Activated CD8-positive, alpha-beta T cell treated with anti-CD3 and anti-CD28 coated beads for 36 hours (primary cell): ENCODE data around the gene CT47C1. TPM values are rescaled to one million over a fixed set of nuclear protein-coding genes. Genes with fewer than 3 reads are reported as not detected.

Experiments
- ATAC-seq: fragments of 200-7000 bp; cut with Tn5 transposase; one replicate; pipeline ENCODE4 v1.10.0; 2021; ENCODE audit warnings: mild to moderate bottlenecking, moderate library complexity
- CTCF ChIA-PET: fragments of 350-600 bp; sonication (Branson Sonifier 250); formaldehyde crosslinking; loops from one replicate; lab custom pipeline; 2021; ENCODE audit warnings: antibody characterized with exemption; lab: Charles Lee
- POLR2A ChIA-PET: fragments of 350-600 bp; sonication (Branson Sonifier 250); formaldehyde crosslinking; loops from one replicate; lab custom pipeline; 2021; ENCODE audit warnings: antibody characterized with exemption; lab: Charles Lee
- DNase-seq: peaks from one replicate; pipeline ENCODE4 v3.0.0-alpha.2; 2020
- H3K27ac Mint-ChIP-seq: one replicate; pipeline ENCODE4 v1.8.0; 2021; ENCODE audit warnings: mild to moderate bottlenecking, mixed read lengths
- H3K27me3 Mint-ChIP-seq: one replicate; pipeline ENCODE4 v1.8.0; 2021; ENCODE audit warnings: mixed read lengths
- H3K36me3 Mint-ChIP-seq: one replicate; pipeline ENCODE4 v1.8.0; 2021; ENCODE audit warnings: low read depth, mixed read lengths
- H3K4me1 Mint-ChIP-seq: one replicate; pipeline ENCODE4 v1.8.0; 2021; ENCODE audit warnings: low read depth, mixed read lengths
- H3K4me3 Mint-ChIP-seq: one replicate; pipeline ENCODE4 v1.8.0; 2021; ENCODE audit warnings: mild to moderate bottlenecking, moderate library complexity, mixed read lengths
- H3K9me3 Mint-ChIP-seq: one replicate; pipeline ENCODE4 v1.8.0; 2021; ENCODE audit warnings: mixed read lengths
- intact Hi-C: fragments of 100-400 bp; cut with micrococcal nuclease; formaldehyde crosslinking; loops from one replicate; pipeline ENCODE4 v1.10.0; 2022
- total RNA-seq, 2 experiments: library from RNA; stranded (reverse); gene quantifications; one replicate each; pipeline ENCODE4 v1.2.3, GENCODE V29; 2021
- TF ChIP-seq, protein P1 (sequence below): fragments of 200-600 bp; IDR thresholded peaks from one replicate; pipeline ENCODE4 v1.8.0; 2022; ENCODE audit warnings: antibody characterized with exemption, mild to moderate bottlenecking

The CT47C1 gene
- total RNA-seq, 2 experiments from 2014 or later = not detected

DNA sequence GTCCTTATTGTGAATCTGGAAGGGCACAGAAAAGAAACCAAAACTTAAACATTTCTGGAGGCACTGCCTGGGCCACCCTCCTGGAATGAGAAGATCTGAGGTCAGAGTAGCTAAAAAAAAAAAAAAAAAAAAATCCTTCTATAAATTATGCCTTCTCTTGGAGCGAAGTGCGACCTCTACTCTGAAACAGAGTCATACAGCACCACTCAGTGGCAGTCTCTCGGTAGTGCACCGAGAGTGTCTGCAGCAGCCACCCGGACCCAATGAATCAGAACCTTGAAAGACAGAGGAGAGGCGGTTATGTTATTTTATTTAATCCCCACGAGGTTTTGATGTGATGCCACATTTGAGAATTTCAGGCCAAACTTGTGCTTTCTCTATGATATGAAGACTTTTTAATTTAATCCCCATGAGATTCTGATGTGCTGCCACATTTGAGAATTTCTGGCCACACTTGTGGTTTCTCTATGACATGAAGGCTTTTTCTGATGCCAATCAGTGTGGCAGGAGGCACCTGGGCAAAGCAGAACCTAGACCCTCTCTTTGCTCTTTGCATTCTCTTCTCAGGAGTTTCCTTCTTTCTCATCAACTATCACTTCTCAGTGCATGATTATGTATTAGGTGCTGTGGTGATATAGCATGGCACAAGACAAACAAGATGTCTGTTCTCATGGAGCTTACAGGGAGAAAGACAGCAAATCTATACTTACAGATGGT is 5.6 kb upstream of the CT47C1 start:
- POLR2A ChIA-PET = no interaction called here
- CTCF ChIA-PET = interaction anchor here (1.3 to 2.3 kb wide), 5 partner anchors 47 to 228 kb away, joined by 3 to 8 read pairs (median 6); no protein-coding TSS in a partner anchor
- Mint-ChIP-seq H3K9me3 (no peaks in the 10 kb centered on the region), H3K27ac (no peak overlapping the region), H3K4me3 (no peak overlapping the region), H3K27me3 (no peaks in the 10 kb centered on the region), H3K36me3 (no peaks in the 10 kb centered on the region), H3K4me1 (no peaks in the 10 kb centered on the region)
- ATAC-seq = peak; percentile 87
- DNase-seq = peak; percentile 60
- TF ChIP-seq, protein P1, sequence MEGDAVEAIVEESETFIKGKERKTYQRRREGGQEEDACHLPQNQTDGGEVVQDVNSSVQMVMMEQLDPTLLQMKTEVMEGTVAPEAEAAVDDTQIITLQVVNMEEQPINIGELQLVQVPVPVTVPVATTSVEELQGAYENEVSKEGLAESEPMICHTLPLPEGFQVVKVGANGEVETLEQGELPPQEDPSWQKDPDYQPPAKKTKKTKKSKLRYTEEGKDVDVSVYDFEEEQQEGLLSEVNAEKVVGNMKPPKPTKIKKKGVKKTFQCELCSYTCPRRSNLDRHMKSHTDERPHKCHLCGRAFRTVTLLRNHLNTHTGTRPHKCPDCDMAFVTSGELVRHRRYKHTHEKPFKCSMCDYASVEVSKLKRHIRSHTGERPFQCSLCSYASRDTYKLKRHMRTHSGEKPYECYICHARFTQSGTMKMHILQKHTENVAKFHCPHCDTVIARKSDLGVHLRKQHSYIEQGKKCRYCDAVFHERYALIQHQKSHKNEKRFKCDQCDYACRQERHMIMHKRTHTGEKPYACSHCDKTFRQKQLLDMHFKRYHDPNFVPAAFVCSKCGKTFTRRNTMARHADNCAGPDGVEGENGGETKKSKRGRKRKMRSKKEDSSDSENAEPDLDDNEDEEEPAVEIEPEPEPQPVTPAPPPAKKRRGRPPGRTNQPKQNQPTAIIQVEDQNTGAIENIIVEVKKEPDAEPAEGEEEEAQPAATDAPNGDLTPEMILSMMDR = peak; percentile 62
- intact Hi-C loops = loop anchor here (5.0 kb wide), 2 partner anchors 60 to 220 kb away; no protein-coding TSS in a partner anchor

DNA sequence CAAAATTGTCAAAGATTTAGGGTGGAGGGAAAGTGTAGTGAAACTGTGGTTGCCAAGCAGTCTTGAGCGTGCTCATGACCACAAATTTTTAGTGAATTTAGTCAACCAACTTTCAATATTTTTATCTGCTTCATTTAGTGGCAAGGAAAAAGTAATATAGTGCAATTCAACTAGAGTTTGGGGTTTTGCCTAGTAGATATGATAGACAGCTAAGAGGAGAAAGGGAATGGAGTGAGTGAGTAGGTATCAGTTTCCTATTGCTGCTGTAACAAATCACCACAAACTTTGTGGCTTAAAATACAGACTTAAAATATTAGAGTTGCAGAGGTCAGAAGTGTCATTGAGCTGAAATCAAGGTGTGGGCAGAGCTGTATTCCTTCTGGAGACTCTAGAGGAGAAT is 3.7 kb upstream of the CT47C1 start:
- POLR2A ChIA-PET = no interaction called here

DNA sequence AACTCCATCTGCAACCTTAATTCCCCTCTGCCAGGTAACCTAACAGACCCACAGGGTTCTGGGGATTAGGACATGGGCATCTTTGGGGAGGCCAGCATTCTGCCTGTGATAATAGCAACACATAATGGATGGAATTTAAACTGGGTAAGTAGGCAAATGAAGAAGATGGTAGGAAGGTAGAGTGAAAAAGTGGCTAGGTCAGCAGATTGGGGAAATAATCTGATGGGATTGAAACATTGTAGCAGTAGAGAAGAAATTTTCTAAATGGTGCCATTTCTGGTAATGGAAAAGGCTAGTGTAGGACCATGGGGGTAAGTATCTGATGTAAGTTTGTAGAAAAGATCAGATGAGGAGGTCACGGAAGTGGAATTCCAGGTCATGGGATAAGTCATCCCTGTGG is 3.0 kb upstream of the CT47C1 start:
- Mint-ChIP-seq H3K4me3 (no peak overlapping the region), H3K27ac (no peak overlapping the region), H3K27me3 (no peaks in the 10 kb centered on the region), H3K9me3 (no peaks in the 10 kb centered on the region), H3K36me3 (no peaks in the 10 kb centered on the region), H3K4me1 (no peaks in the 10 kb centered on the region)
- CTCF ChIA-PET = no interaction called here
- intact Hi-C loops = loop anchor here (5.0 kb wide), 2 partner anchors 62 to 222 kb away; no protein-coding TSS in a partner anchor
- no peak for ATAC-seq
- POLR2A ChIA-PET = no interaction called here
- no peak for DNase-seq
- TF ChIP-seq, protein P1 = no peak

More for the DNA sequence above, 3.7 kb upstream of the CT47C1 start:
- intact Hi-C loops = loop anchor here (5.0 kb wide), 2 partner anchors 62 to 222 kb away; no protein-coding TSS in a partner anchor
- Mint-ChIP-seq H3K27ac (no peak overlapping the region), H3K4me3 (no peak overlapping the region), H3K27me3 (no peaks in the 10 kb centered on the region), H3K4me1 (no peaks in the 10 kb centered on the region), H3K36me3 (no peaks in the 10 kb centered on the region), H3K9me3 (no peaks in the 10 kb centered on the region)
- DNase-seq (no peak), ATAC-seq (peak; percentile 27)
- TF ChIP-seq, protein P1 = no peak
- CTCF ChIA-PET = interaction anchor here (2.1 kb wide), 1 partner anchor 54 kb away, joined by 6 read pairs; no protein-coding TSS in a partner anchor

DNA sequence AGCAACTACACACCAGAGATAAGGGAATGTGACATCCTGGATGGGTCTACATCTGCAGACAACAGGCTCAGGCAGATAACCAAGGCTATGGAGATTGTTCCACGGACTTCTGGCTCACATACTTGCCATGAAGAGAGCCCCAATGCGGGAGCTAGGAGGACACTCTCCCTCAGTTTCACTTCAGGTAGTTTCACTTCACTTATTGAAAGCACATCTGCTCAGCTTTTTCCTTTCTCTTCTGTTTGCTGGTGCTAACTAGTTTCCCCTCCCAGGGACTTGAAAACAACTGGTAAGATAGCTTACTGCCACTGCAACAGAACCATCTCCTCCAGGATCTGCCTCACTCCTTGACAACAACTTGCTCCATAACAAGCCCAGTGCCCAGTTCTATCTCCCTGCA is 1.4 kb upstream of the CT47C1 start:
- H3K4me1 Mint-ChIP-seq = no peaks in the 10 kb centered on the region

More for the DNA sequence above, 1.4 kb upstream of the CT47C1 start:
- Mint-ChIP-seq H3K27me3 (no peaks in the 10 kb centered on the region), H3K9me3 (no peaks in the 10 kb centered on the region), H3K36me3 (no peaks in the 10 kb centered on the region), H3K27ac (no peak overlapping the region), H3K4me3 (no peak overlapping the region)
- intact Hi-C loops = no loop called here
- ChIA-PET POLR2A (no interaction called here), CTCF (no interaction called here)
- TF ChIP-seq, protein P1 = no peak
- ATAC-seq (no peak), DNase-seq (no peak)
